Erythroblast (primary cell): ENCODE data around the gene KIF18B.

ENCODE experiments used
- GATA1 ChIP-seq: IDR thresholded peaks from 2 replicates; pipeline ENCODE4 v1.6.1; 2011; ENCODE audit warnings: low read depth, mild to moderate bottlenecking, control low read depth, low read length, moderate library complexity
- POLR2A ChIP-seq: IDR thresholded peaks from 2 replicates; pipeline ENCODE4 v1.6.1; 2011; ENCODE audit warnings: mild to moderate bottlenecking, low read length

- TF ChIP-seq POLR2A (no peak), GATA1 (no peak)
Measured at GRCh38 chr17:44906010-44906646, 41.4 kb downstream of the KIF18B start.
